Left hindlimb (tissue), 1 donor: ENCODE data around the gene APBB2.

Source experiments
- DNase-seq: peaks from one replicate; pipeline ENCODE4 v3.0.0-alpha.2; 2018

The APBB2 gene

DNA sequence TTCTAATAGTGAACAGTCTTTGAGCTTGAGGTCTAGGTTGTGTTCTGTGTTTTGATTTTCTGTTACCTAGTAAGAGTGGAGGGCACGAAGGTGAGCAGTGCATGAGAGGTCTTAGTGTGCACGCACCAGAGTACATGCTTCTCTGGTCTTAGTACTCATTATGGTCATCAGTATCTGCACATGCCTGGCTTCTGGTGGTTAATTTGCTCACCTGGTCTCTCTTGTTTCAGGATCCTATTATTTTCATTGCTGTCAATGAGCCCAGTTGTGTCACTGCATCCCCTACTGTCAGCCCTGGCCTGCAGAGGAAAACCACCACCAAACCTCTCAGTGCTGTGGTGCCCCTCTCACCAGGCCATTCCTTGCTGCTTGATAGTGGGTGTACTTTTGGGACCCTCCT, 409.7 kb downstream of the APBB2 start:
- no peak for DNase-seq

DNA sequence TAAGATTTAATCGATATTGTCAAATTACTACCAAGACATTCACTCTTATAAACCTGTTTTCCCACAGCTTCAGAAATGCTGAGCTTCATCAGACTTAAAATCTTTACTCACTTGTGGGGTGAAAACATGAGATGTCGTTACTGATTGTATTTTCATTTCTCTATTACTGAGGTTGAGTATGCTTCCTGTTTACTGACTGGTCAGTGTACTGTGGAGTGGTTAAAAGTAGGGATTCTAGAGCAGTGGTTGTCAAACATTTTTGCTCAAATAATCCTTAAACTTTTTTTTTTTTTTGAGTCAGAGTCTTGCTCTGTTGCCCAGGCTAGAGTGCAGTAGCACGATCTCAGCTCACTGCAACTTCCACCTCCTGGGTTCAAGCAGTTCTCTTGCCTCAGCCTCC, 414.3 kb downstream of the APBB2 start:
- DNase-seq: no peak

DNA sequence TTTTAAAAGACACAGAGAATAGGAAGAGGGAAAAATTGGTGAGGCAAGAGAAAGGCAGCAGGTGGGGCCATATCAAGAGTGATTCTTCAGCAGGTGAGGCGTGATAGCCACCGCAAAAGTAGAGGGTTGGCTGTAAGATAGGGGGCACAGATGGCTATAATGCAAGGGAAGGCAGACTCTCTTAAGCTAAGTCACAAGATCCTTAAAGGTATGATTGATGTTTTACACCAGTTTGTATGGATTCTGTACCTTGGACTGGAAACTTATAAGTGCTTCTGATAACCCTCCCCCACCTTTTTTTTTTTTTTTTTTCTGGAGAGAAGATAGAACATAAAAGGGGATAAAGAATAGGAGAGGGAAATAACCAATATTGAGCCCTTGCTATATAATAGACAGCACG, 424.6 kb downstream of the APBB2 start:
- no peak for DNase-seq

DNA sequence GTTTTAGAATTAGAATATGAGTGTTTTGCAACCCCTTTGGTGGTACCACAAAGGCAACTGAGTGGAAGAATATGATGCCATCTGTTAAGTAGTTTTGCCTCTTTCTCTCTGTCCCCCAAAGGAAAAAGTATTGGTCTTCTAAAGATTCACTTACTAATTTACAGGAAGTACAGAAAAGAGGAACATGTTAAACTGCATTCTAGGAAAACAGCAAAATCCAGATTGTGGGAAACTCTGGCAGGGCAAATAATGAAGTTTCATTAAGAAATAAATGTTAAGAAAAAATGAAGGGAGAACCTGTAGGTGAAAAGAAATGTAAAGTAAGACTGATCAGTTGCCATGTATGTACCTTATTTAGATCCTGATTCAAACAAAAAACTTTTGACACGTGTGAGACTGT, 425.3 kb downstream of the APBB2 start:
- no peak for DNase-seq

DNA sequence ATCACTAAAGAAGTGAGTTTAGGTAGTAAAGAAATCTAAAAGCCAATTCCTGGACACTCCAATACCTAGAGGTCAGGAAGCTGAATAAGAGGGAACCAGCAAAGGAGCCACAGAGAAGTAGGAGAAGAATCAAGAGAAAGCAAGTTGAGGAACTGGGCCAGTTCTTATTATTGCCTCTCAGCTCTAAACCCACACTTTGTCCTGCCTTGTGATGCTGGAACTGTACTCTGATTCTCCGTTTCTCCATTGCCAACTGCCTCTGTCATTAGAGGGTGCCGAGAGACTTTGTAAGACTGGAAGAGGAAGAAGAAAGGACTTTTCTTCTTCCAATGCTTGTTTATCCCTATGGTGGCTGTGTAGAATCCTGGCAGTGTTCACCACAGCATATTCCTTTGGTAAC, 426.0 kb downstream of the APBB2 start:
- no peak for DNase-seq

DNA sequence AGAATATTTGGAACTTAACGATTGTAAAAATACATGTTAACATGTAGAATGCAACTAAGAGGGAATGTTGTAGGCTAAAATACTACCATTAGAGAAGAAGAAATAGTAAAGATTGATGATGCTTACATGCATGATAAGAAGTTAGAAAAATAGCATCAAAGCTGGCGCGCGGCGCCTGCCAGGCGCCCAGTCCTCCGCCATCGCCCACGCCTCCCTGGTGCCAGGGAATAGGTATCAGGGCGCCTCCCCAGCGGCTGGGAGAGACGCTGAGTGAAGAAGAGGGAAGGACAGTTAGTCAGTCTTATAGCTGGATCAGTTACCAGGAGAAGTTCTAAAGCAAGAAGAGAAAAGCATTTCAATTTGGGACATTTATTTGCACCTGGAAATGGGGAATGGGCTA, 428.6 kb downstream of the APBB2 start:
- no peak for DNase-seq

DNA sequence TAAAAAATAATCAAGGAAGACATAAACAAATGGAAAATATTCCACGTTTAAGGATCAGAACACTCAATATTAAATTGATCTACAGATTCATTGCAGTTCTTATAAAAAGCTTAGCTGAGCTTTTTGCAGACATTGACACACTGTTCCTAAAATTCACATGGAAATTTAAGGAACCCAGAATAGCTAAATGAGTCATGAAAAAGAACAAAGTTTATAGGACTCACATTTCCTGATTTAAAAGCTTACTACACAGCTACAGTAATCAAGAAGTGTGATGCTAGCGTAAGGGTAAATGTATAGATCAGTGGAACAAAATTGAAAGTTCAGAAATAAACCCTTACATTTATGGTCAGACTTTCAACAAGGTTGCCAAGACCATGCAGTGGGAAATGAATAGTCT, 431.5 kb downstream of the APBB2 start:
- no peak for DNase-seq

DNA sequence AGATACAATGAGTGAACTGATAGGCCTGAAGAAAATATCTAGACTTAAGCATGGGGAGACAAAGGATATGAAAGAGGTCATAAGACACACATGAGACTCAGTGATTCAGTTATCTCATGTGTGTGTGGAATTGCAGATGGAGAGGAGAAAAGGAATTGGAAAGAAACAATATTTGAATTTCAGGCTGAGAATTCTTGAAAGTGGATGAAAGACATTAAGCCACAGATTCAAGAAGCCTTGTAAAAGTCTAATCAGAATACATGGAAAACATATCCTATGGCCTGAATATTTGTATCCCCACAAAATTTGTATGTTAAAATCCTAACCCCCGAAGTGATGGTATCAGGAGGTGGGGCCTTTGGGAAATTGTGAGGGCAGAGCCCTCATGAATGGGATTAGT, 436.3 kb downstream of the APBB2 start:
- no peak for DNase-seq

DNA sequence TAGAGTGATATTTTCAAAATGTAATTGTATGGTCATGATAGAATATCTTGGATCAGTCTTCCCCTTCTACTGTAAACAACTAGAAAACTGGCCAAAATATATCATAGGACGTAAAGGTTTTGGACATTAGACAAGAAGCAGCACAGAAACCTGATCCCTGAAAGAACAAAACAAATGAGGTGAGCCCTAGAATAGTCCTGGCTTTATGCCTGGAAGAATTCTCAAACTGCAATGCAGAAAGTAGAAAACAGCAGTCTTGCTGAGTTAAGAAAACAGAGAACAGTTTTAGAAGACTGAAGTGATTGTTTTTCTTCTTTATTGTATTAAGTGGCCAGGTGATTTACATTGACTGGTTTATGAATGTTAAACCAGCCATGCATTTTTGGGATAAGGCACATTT, 445.1 kb downstream of the APBB2 start:
- DNase-seq: no peak

DNA sequence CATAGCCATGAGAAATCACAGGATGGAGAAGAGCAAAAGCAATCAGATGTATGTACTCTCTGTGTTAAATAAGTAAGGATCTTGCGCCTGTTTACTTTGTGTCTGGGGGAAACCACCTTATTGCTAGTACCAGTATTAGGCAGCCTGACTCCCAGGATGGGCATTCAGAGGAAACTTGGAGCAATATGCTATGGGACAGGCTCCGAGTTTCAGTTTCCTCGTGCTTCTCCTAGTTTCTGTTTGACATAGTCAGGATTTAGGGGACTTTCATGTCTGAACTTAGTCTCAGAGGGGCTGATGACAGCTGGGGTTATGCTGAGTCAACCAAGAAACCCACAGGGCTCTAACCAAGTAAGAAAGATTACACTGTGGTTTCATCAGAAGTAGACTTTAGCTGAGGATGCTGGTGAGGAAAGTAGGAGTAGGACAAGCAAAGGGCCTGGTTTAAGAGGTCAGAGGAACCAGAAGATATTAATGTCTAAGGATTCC, 451.1 kb downstream of the APBB2 start:
- no peak for DNase-seq
